Panc1 (cell line): ENCODE measurements around the gene PNPO. TPM values are rescaled to one million over a fixed set of nuclear protein-coding genes. Genes with fewer than 3 reads are reported as not detected.

Experiments used
- ATAC-seq: fragments of 200-7000 bp; cut with Tn5 transposase; 2 replicates; pipeline ENCODE4 v1.9.1; 2020; ENCODE audit warnings: mild to moderate bottlenecking, moderate library complexity
- BruUV-seq: library from RNA; stranded (reverse); fragments of 400-500 nt; replicated peaks from 2 replicates; lab custom pipeline; 2021; lab: Mats Ljungman, UMichigan
- CTCF ChIA-PET: fragments of 300-600 bp; sonication (Branson Sonifier 250); formaldehyde crosslinking; loops from one replicate; lab custom pipeline; 2022; ENCODE audit warnings: antibody characterized with exemption; lab: Charles Lee
- POLR2A ChIA-PET: fragments of 300-600 bp; sonication (Branson Sonifier 250); formaldehyde crosslinking; loops from one replicate; lab custom pipeline; 2022; ENCODE audit warnings: antibody characterized with exemption; lab: Charles Lee
- DNase-seq: peaks from one replicate; pipeline ENCODE4 v3.0.0-alpha.2; 2010; ENCODE audit warnings: low read depth, low spot score
- H3K27ac ChIP-seq: 2 replicates; pipeline ENCODE4 v1.5.1; 2011; ENCODE audit warnings: mild to moderate bottlenecking, low read length, inconsistent platforms
- H3K27me3 ChIP-seq: fragments of 200-500 bp; sonication (Bioruptor generic); 2 replicates; pipeline ENCODE4 v1.6.0; 2014; ENCODE audit warnings: low read length, inconsistent platforms; ENCODE audit not compliant: control insufficient read depth, insufficient read depth
- H3K36me3 ChIP-seq: fragments of 200-500 bp; sonication (Bioruptor generic); 2 replicates; pipeline ENCODE4 v1.5.1; 2014; ENCODE audit warnings: inconsistent platforms, mild to moderate bottlenecking, low read length, moderate library complexity; ENCODE audit not compliant: control insufficient read depth, insufficient read depth
- H3K4me1 ChIP-seq: 2 replicates; pipeline ENCODE4 v1.5.1; 2011; ENCODE audit warnings: inconsistent platforms, mild to moderate bottlenecking, low read length, moderate library complexity; ENCODE audit not compliant: control insufficient read depth, insufficient read depth
- H3K4me3 ChIP-seq, 2 experiments: 2 replicates each; pipeline ENCODE4 v1.5.1; 2011 to 2012; ENCODE audit warnings: low read depth in 2 of 2, low read length in 2 of 2, mild to moderate bottlenecking in 2 of 2, inconsistent platforms in 1 of 2, moderate library complexity in 1 of 2
- H3K9me3 ChIP-seq: fragments of 200-500 bp; sonication (Bioruptor generic); 2 replicates; pipeline ENCODE4 v1.5.1; 2014; ENCODE audit warnings: low read depth, mild to moderate bottlenecking, inconsistent platforms, low read length, moderate library complexity; ENCODE audit not compliant: control insufficient read depth, insufficient read depth
- POLR2AphosphoS5 ChIP-seq: IDR thresholded peaks from 2 replicates; pipeline ENCODE4 v1.6.1; 2012; ENCODE audit warnings: mild to moderate bottlenecking, low read depth, low read length, moderate library complexity
- SIN3A ChIP-seq: IDR thresholded peaks from 2 replicates; pipeline ENCODE4 v1.6.1; 2012; ENCODE audit warnings: low read depth, mild to moderate bottlenecking, low read length, moderate library complexity, borderline replicate concordance; ENCODE audit not compliant: insufficient read depth
- TCF7L2 ChIP-seq: IDR thresholded peaks from 2 replicates; pipeline ENCODE4 v1.6.1; 2011; ENCODE audit warnings: mild to moderate bottlenecking, low read depth, low read length, inconsistent platforms
- in situ Hi-C: cut with HindIII; loops from 2 replicates; pipeline ENCODE4 v1.10.0; 2016; ENCODE audit warnings: low sequenced_read_pairs, low pct_unique_long_range_greater_than_20kb
- intact Hi-C: fragments of 100-400 bp; cut with micrococcal nuclease; formaldehyde crosslinking; loops from one replicate; pipeline ENCODE4 v1.10.0; 2022; ENCODE audit not compliant: unreplicated experiment
- total RNA-seq: library from RNA; stranded (reverse); gene quantifications from one replicate; pipeline ENCODE4 v1.2.1, GENCODE V29; 2021; ENCODE audit not compliant: unreplicated experiment
- TF ChIP-seq, protein P1 (sequence below), 2 experiments: IDR thresholded peaks; 2 replicates each; pipeline ENCODE4 v1.6.1; 2011 to 2012; ENCODE audit warnings: low read depth in 2 of 2, control low read depth in 1 of 2, low read length in 1 of 2, mild to moderate bottlenecking in 1 of 2, moderate library complexity in 1 of 2; ENCODE audit not compliant: insufficient read depth in 1 of 2
- TF ChIP-seq, protein P2 (sequence below): fragments of 450-650 bp; IDR thresholded peaks from 2 replicates; pipeline ENCODE4 v1.5.1; 2017; ENCODE audit warnings: mild to moderate bottlenecking

The PNPO gene
- total RNA-seq, 1 experiment from 2014 or later = 20.1 TPM

DNA sequence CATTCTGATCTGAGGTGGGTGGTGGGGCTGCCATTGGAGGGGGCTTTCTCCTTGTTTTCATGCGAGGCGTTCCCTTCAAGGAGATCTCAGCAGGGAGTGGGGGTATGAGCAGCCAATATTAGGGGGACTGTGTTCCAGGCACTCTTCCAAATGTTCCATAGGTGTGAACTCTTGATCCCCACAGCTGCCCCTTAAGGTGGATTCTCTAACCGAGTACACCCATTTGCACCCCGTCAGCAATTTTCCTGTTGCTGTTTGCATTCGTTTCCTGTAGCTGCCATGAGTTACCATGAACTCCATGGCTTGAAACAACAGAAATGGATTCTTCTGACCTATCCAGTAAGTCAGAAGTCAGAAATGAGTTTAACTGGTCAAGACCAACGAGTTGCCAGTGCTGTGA is 20.0 kb downstream of the PNPO start:
- Histone ChIP-seq H3K27ac (no peak overlapping the region), H3K36me3 (no peaks in the 10 kb centered on the region), H3K9me3 (no peaks in the 10 kb centered on the region), H3K4me1 (peaks cover 11% of the 10 kb centered on the region), H3K4me3 (no peak overlapping the region), H3K27me3 (no peaks in the 10 kb centered on the region)
- intact Hi-C loops = no loop called here
- ChIA-PET POLR2A (interaction anchor here (1.1 kb wide), 1 partner anchor 10 kb away, joined by 8 read pairs; no protein-coding TSS in a partner anchor), CTCF (interaction anchor here (0.7 kb wide), 1 partner anchor 19 kb away, joined by 4 read pairs; the partner anchor contains the start of gene PNPO)
- ATAC-seq (no peak), DNase-seq (no peak)
- in situ Hi-C loops = no loop called here
- no TSS peak for BruUV-seq
- TF ChIP-seq, protein P1, sequence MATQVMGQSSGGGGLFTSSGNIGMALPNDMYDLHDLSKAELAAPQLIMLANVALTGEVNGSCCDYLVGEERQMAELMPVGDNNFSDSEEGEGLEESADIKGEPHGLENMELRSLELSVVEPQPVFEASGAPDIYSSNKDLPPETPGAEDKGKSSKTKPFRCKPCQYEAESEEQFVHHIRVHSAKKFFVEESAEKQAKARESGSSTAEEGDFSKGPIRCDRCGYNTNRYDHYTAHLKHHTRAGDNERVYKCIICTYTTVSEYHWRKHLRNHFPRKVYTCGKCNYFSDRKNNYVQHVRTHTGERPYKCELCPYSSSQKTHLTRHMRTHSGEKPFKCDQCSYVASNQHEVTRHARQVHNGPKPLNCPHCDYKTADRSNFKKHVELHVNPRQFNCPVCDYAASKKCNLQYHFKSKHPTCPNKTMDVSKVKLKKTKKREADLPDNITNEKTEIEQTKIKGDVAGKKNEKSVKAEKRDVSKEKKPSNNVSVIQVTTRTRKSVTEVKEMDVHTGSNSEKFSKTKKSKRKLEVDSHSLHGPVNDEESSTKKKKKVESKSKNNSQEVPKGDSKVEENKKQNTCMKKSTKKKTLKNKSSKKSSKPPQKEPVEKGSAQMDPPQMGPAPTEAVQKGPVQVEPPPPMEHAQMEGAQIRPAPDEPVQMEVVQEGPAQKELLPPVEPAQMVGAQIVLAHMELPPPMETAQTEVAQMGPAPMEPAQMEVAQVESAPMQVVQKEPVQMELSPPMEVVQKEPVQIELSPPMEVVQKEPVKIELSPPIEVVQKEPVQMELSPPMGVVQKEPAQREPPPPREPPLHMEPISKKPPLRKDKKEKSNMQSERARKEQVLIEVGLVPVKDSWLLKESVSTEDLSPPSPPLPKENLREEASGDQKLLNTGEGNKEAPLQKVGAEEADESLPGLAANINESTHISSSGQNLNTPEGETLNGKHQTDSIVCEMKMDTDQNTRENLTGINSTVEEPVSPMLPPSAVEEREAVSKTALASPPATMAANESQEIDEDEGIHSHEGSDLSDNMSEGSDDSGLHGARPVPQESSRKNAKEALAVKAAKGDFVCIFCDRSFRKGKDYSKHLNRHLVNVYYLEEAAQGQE (IDR thresholded peaks at IDR 0.05; ENCODE audit: insufficient read depth in 1 of 2, low read depth in 2 of 2, low read length in 1 of 2) = no peak
- TF ChIP-seq TCF7L2 = no peak
- no peak for TF ChIP-seq SIN3A
- no peak for TF ChIP-seq POLR2AphosphoS5

DNA sequence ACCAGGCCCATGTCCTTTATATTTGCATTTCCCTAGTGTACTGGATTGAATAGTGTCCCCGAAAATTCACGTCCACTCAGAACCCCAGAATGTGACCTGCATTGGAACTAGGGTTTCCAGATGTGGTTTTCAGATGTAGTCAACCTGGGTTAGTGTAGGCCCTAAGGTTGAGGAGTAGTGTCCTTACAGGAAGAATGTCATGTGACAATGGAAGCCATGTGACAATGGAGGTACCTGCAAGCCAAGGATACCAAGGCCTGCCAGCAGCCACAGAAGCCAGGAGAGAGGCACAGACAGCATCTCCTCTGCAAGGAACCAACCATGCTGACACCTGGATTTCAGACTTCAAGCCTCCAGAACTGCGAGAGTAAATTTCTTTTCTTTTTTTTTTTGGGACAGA is 21.5 kb downstream of the PNPO start:
- CTCF ChIA-PET = no interaction called here

More for the DNA sequence above, 21.5 kb downstream of the PNPO start:
- no TSS peak for BruUV-seq
- H3K36me3 ChIP-seq = no peaks in the 10 kb centered on the region
- no peak for DNase-seq
- TF ChIP-seq, protein P2, sequence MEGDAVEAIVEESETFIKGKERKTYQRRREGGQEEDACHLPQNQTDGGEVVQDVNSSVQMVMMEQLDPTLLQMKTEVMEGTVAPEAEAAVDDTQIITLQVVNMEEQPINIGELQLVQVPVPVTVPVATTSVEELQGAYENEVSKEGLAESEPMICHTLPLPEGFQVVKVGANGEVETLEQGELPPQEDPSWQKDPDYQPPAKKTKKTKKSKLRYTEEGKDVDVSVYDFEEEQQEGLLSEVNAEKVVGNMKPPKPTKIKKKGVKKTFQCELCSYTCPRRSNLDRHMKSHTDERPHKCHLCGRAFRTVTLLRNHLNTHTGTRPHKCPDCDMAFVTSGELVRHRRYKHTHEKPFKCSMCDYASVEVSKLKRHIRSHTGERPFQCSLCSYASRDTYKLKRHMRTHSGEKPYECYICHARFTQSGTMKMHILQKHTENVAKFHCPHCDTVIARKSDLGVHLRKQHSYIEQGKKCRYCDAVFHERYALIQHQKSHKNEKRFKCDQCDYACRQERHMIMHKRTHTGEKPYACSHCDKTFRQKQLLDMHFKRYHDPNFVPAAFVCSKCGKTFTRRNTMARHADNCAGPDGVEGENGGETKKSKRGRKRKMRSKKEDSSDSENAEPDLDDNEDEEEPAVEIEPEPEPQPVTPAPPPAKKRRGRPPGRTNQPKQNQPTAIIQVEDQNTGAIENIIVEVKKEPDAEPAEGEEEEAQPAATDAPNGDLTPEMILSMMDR = no peak
- TF ChIP-seq, protein P1 (IDR thresholded peaks at IDR 0.05; ENCODE audit: insufficient read depth in 1 of 2, low read depth in 2 of 2, low read length in 1 of 2) = no peak
- TF ChIP-seq TCF7L2 (no peak), POLR2AphosphoS5 (no peak), SIN3A (no peak)
- H3K4me1 ChIP-seq = peaks cover 7% of the 10 kb centered on the region
- no peaks in the 10 kb centered on the region for H3K9me3 ChIP-seq
- H3K27ac ChIP-seq = no peak overlapping the region
- no peaks in the 10 kb centered on the region for H3K27me3 ChIP-seq
- no peak for ATAC-seq
- in situ Hi-C loops = no loop called here
- POLR2A ChIA-PET = no interaction called here
- no peak overlapping the region for H3K4me3 ChIP-seq
- intact Hi-C loops = no loop called here
